ENCODE measurements around the gene MYH2.

The MYH2 gene

GRCh38 chr17:10513299-10514067 is 36.0 kb downstream of the MYH2 start:
- DNase-seq, result no peak

GRCh38 chr17:10512856-10513255 is 36.6 kb downstream of the MYH2 start:
- no peak for DNase-seq

DNA sequence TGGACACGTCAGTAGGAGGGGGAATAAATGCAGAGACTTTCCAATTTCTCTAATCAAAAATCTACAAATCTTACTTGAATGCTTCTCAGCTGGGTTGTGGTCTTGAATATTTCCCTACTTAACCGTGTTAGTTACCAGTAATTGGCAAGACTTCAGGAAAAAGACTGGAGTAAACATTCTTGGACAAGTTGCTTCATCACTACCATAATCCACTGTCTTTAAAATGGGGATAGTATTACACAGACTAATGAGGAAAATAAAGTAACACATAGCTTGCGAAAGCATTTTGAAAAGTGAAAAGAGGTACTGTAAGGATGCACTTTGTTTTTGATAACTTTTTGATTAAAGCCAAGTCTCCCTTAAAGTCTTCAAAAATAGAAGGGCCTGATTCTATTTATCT is 49.5 kb downstream of the MYH2 start:
- no peak for DNase-seq

GRCh38 chr17:10492004-10492403 is 57.5 kb downstream of the MYH2 start:
- DNase-seq, result no peak

DNA sequence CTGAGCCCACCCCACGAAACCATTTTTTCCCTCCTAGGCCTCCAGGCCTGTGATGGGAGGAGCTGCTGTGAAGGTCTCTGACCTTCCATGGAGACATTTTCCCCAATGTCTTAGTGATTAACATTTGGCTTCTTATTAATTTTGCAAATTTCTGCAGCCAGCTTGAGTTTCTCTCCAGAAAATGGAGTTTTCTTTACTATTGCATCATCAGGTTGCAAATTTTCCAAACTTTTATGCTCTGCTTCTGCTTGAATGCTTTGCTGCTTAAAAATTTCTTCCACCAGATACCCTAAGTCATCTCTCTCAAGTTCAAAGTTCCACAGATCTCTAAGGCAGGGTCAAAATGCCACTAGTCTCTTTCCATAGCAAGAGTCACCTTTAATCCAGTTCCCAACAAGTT is 67.2 kb downstream of the MYH2 start:
- DNase-seq, result no peak

DNA sequence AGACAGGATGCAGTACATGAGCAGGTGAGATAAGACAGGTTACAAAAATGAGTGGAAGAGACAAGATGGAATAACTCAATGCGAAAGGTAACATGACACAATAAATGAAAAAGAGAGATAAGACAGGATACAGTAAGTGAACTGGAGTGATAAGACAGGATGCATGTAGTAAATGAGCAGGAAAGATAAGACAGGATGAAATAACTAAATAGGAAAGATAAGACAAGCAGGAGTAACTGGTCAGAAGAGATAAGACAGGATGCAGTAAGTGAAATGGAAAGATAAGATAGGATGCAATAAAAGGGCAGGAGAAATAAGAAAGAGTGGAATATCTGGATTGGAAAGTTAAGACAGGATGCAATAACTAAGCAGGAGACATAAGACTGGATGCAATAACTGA is 71.8 kb downstream of the MYH2 start:
- no peak for DNase-seq

GRCh38 chr17:10474536-10474935 is 74.9 kb downstream of the MYH2 start:
- no peak for DNase-seq

DNA sequence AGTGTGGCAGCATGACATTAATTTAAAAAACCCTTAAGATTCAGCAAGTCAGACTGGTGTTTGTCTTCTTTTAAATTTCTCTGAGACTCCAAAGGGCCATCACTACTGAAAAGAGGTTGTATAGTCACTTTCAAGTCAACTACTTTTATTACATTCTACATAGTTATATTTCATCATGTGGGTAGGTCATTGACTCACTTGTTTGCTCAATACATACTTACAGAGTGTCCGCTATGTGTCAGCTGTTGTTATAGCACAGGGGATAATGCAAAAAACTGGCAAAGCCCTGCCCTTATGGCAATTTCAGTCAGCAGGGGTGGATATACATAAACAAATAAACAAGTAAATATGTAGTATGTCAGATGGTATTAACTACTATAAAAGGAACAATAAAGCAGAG is 77.6 kb downstream of the MYH2 start:
- no peak for DNase-seq
